GM19238 (cell line): ENCODE results near the gene NEUROD1.
A peak's percentile ranks its signal among the peaks of the same experiment; 100 is the strongest.
"Not testable (repeated sequence)": the region's sequence is repeated elsewhere in the genome, so short reads cannot be mapped to it uniquely, and the experiment has no call there.

ENCODE experiments used
- DNase-seq: peaks from one replicate; pipeline ENCODE4 v3.0.0; 2011; ENCODE audit warnings: low spot score; ENCODE audit not compliant: insufficient read length

Gene NEUROD1

GRCh38 chr2:181680055-181680936 is at the start of gene NEUROD1:
Gene NEUROD1 (minus strand): TSS chr2:181680517. CDS start chr2:181678860, 1,657 bp downstream.
- DNase-seq, result no peak

- DNase-seq, result no peak
Measured at GRCh38 chr2:181725476-181725875, 45.2 kb upstream of the NEUROD1 start.

GRCh38 chr2:181724662-181725061 is 44.3 kb upstream of the NEUROD1 start:
- DNase-seq, result no peak

- DNase-seq, result no peak
Measured at GRCh38 chr2:181723731-181724130, 43.4 kb upstream of the NEUROD1 start.

- peak; percentile 6 for DNase-seq
Measured at GRCh38 chr2:181715033-181715630, 34.8 kb upstream of the NEUROD1 start.

GRCh38 chr2:181711051-181711450 is 30.7 kb upstream of the NEUROD1 start:
- not testable (repeated sequence) for DNase-seq

- DNase-seq, result not testable (repeated sequence)
Measured at GRCh38 chr2:181702519-181702918, 22.2 kb upstream of the NEUROD1 start.

- DNase-seq, result no peak
Measured at GRCh38 chr2:181698223-181698622, 17.9 kb upstream of the NEUROD1 start.

GRCh38 chr2:181697571-181697970 is 17.3 kb upstream of the NEUROD1 start:
- DNase-seq, result no peak

- no peak for DNase-seq
Measured at GRCh38 chr2:181697126-181697525, 16.8 kb upstream of the NEUROD1 start.

GRCh38 chr2:181694271-181694670 is 14.0 kb upstream of the NEUROD1 start:
- no peak for DNase-seq

GRCh38 chr2:181690860-181691259 is 10.5 kb upstream of the NEUROD1 start:
- no peak for DNase-seq

GRCh38 chr2:181686576-181687185 is 6.4 kb upstream of the NEUROD1 start:
- no peak for DNase-seq

- DNase-seq, result no peak
Measured at GRCh38 chr2:181685150-181685688, 4.9 kb upstream of the NEUROD1 start.

- DNase-seq, result no peak
Measured at GRCh38 chr2:181684454-181685149, 4.3 kb upstream of the NEUROD1 start.

- no peak for DNase-seq
Measured at GRCh38 chr2:181683518-181684453, 3.5 kb upstream of the NEUROD1 start.

- DNase-seq, result no peak
Measured at GRCh38 chr2:181682795-181683517, 2.6 kb upstream of the NEUROD1 start.

- no peak for DNase-seq
Measured at GRCh38 chr2:181682026-181682789, 1.9 kb upstream of the NEUROD1 start.
